Measurements from ENCODE around the gene SYTL1.
"Not testable (repeated sequence)": the region's sequence is repeated elsewhere in the genome, so short reads cannot be mapped to it uniquely, and the experiment has no call there.

SYTL1 gene

GRCh38 chr1:27384797-27385196 is 43.0 kb downstream of the SYTL1 start:
- not testable (repeated sequence) for DNase-seq (ENCODE audit: low read depth in 2 of 2)

DNA sequence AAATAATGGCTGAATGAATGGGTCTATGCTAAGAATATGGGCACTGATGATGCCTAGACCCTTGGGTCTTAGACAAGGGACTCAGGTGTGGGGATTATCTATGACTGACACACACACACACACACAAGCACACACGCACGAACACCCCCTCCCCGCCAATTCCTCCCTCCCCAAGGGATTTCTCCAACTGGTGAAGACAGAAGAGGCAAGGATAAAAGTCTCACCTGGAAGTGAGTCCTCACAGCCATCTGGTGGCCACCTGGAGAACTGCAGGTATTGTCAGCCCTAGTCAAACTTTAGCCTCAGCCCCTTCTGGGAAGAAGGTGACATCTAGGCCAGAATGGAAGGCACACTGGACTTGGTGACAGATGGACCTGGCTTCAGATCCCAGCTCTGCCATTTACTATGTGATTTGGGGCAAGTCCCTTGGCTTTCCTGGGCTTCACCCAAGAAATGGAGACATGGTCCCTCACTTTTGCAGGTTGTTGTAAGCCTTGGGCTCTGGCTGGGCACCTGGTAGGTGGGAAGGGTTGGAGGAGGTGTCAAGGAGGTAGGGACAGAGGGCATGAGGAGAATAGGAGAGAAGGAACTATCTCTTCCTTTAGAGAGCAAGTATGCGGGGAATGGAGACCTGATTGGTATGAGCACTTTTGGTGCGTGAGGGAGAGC is 46.6 kb downstream of the SYTL1 start:
- peak in 1 of 2 donors; percentile 54 for DNase-seq (ENCODE audit: low read depth in 2 of 2)

GRCh38 chr1:27391511-27392095 is 49.8 kb downstream of the SYTL1 start:
- no peak for DNase-seq (ENCODE audit: low read depth in 2 of 2)

DNA sequence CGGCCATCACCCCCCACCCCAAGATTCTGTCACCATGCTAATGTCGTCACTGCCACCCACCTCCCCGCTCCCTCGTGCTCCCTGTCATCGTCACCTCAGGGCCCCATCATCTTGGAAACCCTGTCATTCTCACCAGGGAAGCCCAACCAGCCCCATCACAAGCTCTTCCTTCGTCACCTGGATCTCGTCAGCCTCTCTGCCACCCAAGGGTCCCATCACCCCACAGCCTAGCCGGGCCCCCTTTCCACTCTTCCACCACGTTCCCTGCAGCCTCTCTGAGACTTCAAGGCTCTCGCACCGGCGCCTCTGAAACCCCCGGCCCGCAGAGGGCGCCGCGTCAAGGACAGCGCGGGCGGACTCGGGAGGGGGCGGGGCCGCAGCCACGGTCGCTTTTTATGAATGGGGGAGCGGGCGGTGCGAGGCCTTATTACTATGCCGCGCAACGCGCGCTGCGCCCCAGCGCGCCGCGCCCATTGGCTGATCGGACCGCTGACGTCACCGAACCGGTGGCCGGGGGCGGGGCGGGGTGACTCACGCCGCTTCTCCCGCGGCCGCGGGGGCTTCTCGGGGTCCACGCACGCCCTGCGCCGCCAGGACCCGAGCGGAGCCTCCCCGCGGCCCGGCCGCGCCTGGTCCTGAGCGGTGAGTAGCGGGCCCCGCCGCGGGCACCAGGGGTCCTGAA is 50.4 kb downstream of the SYTL1 start, which contains the start of gene GPR3:
Gene GPR3, plus strand, starts transcription at position 527 of the 682 bp plus-strand sequence. CDS start 1,177 bp downstream, outside the sequence.
- peak; percentile 82 to 84 for DNase-seq (ENCODE audit: low read depth in 2 of 2)

GRCh38 chr1:27392778-27393635 is 51.2 kb downstream of the SYTL1 start:
- no peak for DNase-seq (ENCODE audit: low read depth in 2 of 2)

GRCh38 chr1:27393641-27394281 is 51.9 kb downstream of the SYTL1 start:
- DNase-seq (ENCODE audit: low read depth in 2 of 2): no peak

DNA sequence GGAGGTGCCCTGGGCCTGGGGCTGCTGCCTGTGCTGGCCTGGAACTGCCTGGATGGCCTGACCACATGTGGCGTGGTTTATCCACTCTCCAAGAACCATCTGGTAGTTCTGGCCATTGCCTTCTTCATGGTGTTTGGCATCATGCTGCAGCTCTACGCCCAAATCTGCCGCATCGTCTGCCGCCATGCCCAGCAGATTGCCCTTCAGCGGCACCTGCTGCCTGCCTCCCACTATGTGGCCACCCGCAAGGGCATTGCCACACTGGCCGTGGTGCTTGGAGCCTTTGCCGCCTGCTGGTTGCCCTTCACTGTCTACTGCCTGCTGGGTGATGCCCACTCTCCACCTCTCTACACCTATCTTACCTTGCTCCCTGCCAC is 52.4 kb downstream of the SYTL1 start:
- no peak for DNase-seq (ENCODE audit: low read depth in 2 of 2)

DNA sequence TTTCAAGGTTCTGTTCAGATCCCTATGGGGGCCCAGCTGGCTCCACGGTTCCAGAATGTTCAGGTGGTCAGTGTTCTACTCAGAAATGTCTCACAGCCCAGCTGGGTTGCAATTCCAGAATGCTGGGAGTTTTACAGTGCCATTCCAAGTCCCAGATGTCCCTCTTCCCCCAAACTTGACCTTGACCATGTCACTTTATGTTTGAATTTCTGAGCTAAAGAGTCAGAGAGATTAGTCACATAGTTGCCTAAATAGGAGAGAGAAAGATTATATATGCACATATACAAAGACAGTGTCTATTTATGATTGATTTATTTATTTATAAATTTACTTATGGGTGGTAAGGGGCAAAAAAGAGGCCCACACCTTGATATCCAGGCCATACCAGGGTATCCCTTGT is 53.1 kb downstream of the SYTL1 start:
- no peak for DNase-seq (ENCODE audit: low read depth in 2 of 2)

DNA sequence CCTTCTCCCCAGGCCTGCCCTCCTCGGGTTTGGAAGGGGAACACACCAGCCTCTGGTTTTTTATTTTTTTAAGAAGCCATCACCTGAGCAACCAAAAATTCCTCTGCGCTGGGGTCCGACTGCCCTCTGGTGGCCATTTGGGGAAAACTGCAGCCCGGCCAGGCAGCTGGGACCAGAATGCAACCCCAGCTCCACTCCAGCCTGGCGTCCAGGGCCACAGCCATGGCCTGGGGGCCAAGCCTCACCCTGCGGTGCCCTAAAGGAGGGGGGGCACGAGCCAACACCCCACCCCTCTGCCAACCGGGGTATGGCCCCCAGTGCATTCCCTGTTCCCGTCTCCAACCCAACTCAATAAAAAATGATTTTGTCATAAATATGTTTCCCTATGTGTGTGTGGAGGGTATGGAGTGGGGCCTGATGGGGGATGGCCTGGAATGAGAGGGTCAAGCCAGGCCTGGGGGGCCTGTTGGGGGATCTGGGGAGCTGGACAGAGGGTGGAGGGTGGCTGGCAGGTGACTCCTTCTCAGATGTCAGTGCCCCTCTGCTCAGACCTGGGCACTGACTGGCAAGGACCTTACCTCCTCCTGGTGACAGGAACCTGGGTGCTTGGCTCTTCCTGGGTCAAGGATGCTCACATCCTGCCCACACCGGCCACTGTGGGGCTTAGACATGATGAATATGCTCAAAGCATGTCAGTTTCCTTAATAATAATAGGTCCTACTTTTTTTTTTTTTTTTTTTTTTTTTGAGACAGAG is 53.8 kb downstream of the SYTL1 start:
- peak; percentile 53 to 58 for DNase-seq (ENCODE audit: low read depth in 2 of 2)

- DNase-seq (ENCODE audit: low read depth in 2 of 2): no peak
These were observed 55.3 kb downstream of the SYTL1 start for GRCh38 chr1:27397110-27397509.

- no peak for DNase-seq (ENCODE audit: low read depth in 2 of 2)
These were observed 55.9 kb downstream of the SYTL1 start for GRCh38 chr1:27397749-27398148.

DNA sequence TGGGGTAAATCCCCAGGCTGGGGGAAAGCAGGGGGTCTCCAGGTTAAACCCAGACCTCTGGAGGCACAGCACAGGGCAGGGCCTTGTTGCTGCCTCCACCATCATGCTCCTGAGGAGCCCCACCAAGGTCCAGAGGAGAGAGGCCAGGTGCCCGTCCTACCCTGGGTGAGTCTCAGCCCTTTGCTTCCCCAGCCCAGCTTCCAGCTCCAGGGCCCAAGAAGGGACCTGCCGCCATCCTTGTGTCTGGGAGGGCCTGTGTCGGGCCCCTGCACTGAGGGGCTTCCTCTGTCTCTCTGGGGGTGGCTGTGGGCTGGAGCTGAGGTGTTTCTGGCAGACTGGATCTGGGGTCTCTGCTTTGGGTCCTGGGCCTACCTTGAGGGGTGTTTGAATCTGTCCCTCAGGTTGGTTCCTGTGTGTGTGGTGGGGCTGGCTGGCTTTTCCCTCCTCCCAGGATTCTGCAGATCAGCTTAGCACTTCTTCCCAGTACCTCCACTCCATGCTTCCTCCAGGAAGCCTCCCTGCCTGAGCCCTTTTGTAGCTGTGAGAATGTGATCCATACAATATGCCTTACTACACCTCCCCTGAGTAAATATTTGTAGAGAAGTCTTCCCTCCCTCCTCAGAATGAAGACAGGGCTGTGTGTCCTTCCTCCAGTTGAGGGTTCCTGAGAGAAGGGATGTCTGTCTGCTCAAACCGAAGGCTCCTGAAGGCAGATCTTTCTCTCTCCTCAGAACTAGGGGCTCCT is 56.8 kb downstream of the SYTL1 start:
- no peak for DNase-seq (ENCODE audit: low read depth in 2 of 2)

DNA sequence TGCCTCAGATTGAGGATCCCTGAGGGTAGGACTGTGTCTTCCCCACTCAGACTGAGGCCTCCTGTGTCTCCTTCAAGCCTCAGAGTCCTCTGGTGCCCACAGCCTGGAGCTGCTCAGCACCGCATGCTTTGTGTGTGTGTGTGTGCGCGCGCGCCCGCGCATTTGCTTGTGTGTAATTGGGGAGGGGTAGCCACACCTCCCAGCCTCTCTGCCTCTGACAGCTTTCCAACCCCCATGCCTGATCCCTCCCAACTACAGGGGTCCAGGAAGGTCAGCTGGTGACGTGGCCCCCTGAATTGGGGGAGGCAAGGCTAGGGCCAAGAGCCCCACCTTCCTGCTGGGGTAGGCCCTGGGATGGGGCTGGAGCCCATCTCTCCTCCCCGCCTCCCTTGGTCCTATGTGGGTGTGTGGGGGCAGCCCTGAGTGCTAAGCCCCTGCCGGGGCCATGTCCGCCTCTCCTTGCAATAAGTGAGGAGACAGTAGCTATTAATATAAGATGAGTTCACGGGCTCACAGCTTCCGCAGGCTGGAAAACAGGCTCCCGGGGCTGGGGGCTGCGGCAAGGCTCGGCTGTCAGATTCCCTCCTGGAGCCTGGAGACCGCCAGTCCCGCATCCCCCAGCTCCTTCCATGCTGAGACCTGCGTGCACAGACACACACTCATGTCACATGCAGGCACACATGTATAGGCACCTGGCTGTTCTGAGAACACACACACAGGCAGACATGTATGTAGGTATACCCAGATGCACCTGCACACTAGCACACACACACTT is 57.6 kb downstream of the SYTL1 start:
- no peak for DNase-seq (ENCODE audit: low read depth in 2 of 2)

DNA sequence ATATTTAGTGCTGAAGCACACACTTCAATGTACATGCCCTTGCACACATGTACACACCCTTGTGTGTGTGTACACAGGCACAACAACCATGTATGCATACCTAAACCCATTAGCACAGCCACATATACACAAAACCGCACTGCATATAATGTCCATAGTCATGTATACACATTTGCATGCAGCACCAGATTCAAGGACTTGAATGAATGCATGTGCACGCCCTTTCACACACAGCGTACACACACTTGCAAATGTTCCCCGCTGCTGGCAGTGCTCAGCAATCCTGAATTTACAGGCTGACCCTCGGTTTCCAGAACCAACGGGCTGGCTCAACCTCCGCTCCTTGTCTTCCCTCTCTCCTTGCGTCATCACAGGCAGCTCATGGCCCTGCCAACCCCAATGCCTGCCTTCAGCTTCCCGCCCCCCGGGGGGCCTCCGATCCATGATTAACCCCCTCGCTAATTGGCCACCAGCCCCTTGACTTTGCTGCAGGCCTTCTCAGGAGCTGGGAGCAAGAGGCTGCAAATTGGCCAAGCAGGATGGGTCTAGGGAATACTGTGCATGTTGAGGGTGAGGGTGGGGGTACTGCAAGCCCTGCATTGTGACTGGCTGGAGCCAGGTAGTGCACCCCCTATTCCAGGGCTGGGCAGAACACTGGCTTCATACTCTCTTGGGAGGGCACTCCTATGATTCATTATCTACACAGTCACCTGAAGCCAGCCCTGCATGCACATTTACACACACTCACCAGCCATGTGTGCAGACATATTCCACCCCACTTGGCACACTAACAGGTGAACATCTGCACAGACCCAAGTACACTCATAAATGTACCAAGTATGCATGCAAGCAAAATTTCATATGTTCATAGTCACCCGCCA is 58.5 kb downstream of the SYTL1 start:
- no peak for DNase-seq (ENCODE audit: low read depth in 2 of 2)

DNA sequence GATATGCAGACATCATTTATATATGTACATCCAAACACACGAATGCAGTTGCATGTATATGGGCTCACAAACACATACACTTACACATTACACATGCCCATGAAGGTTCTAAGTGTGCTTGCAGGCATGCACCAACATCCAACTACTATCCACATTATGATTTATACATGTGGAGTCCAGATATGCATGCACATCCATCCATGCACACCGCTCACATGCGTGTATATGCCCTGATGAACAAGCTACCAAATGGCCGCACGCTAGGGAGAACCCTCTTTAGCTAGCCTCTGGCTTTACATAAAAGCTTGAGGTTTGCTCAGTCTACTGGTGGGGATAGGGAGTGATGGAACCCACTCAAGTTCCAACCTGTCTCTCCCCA is 59.1 kb downstream of the SYTL1 start:
- no peak for DNase-seq (ENCODE audit: low read depth in 2 of 2)

- DNase-seq (ENCODE audit: low read depth in 2 of 2): no peak
These were observed 60.5 kb downstream of the SYTL1 start for GRCh38 chr1:27402349-27402754.

DNA sequence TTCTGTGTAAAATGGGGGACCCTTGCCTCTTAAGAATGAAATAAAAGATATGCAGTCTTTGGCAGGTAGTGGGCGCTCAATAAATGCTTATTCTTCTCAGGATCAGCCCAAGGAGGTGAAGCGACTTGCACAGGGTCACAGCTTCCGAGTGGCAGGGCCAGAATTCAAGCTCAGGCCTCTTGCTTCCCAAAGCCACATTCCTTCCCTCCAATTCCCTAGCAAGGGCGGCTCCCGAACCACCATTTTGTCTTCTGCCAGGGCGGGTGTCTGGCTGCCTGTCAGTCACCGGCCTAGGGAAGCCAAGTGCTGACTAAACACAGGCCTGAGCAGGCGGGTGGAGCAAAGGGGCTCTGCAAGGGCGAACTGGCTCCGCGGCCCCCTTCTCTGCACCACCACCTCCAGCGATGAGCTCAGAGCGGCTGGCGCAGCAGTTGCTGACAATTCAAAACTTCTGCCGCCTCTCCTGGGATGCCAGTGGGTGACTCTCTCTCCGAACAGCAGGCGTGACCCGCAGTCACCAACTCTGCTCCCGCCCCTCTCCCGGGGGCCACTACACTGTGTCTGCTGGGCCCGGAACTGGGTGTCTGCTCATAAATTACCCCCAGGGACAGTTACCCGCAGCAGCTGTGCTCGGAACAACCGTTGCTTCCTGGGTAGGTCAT is 61.4 kb downstream of the SYTL1 start:
- no peak for DNase-seq (ENCODE audit: low read depth in 2 of 2)
